ENCODE results near the gene IGLON5. TPM values are rescaled to one million over a fixed set of nuclear protein-coding genes. Genes with fewer than 3 reads are reported as not detected.

The IGLON5 gene
- polyA plus RNA-seq, 5 donors = 0.63 to 2.5 (median 2.1) TPM

DNA sequence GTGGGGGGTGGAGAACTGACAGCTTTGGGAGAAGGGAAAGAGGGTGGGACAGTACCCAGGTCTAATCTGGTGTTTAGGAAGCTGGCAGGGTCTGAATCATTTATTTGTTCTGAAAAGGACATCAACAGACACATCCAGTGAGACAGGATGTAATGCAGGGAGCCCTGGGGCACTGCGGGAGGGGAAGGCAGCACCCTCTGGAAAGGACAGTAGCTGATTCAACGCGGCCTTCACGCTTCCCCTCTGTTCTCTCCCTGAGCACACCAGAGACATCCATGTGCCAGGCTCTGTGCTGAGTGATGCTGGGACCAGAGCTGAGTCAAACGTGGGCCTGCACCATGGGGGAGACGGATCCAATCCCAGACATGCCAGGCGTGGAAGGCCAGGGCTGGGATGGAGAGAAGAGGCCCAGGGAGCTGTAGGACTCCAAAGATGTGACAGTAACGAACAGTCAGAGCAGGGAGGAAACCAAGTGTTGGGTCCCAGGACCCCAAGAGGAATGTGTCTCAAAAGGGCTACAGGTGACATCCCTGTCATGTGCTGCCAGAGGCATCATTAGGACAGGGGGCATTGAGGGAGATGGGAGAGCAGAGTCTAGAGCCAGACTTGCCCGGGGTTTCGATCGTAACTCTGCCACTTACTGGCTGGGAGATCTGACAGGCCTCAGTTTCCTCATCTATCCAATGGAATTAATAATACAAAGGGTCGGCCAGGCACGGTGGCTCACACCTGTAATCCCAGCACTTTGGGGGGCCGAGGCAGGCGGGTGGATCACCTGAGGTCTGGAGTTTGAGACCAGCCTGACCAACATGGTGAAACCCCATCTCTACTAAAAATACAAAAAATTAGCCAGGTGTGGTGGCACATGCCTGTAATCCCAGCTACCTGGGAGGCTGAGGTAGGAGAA lies 53.0 kb downstream of the IGLON5 start:
- no peak for DNase-seq

DNA sequence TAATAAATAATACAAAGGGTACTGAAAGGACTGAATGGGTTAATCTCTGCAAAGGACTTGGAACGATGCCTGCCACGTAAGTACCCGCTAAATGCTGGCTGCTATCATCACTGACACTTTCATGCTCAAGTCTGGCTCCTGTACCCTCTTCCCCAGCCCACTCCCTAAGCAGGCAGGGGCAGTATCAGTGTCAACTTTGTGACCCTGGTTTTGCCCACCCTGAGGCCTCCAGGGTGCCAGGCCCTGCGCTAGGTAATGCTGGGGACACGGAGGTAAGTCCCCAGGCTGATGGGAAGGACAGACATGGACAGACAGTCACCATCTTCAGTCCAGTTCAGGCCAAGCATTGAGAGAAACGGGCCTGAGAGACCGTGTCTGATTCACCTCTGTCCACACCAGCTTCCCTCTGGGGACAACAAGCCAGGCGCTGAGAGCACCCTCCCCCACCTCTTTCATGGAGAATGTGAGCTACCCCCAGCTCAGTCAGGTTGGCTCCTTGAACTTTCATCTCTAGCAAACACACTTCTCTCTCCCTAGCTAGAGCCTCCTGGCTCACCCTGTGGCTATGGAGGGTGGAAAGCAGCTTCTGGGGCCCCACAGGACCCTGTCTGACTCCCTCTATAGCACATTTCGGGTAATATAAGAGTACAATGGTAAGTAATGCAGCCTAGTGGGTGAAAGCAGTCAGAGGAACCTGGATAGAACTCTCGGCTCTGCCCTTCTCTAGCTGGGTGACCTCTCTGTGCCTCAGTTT lies 53.9 kb downstream of the IGLON5 start:
- peak; percentile 19 to 25 for DNase-seq

DNA sequence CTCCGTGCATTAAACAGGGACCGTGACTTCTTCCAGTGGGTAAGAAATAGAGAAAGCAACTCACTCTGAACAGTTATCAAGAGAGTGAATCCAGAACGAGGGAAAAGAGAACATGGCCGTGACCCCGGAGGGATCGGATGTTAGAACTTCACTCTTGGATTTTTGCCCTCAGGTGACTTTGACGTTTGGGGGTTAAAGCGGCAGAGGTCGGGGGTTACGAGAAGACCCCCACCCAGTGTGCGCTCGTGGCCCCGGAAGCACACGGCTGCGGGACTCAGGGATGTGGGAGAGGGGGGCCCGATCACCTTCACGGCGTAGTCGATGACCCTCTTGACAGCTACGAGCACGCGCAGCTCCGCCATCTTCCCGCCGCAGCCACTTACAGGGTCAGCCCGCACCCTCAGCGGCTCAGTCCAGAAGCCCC lies 54.5 kb downstream of the IGLON5 start, which contains the start of gene ETFB:
Gene ETFB, minus strand, starts transcription at position 424 of the 424 bp plus-strand sequence. Its CDS starts 62 bp downstream, at position 362.
- DNase-seq = no peak

DNA sequence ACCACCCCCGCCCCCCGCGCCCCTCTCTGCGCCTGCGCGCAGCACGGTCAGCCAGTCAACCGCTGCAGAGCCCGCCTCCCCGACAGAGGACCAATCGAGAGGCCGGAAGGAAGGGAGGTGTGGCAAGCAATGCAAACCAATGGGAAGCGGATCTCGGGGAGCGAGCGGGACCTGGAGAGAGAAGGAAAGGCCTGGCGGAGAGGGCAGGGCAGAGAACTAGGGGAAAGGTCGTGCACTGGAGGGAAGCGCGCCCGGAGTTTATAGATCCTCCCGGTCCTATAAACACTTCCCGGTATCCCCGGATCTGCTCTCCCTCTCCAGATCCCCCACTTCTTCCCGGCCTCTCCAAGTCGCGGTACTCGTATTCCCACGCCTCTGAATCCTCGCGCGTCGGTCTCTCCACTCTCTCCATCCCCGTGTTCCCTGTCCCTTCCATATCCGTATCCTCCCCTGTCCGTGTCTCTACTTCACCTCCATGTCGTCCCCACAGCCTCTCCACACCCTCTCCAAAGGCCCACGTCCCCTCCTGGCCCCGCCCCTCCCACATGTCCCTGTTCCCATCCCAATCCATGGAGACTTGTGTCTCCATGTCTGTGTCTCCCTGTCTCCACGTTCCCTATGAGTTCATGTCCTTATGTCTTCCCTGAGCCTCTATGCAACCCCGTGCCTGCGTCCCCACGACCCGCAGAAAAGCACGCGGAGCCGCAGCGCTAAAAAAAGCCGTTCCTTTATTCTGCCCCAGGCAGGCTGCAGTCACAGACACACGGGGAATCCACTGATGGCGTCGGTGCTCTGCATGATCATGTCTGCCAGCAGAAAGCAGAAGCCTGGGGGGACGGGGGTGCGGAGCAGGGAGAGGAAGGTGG lies 55.2 kb downstream of the IGLON5 start:
- DNase-seq = peak; percentile 96 to 98

DNA sequence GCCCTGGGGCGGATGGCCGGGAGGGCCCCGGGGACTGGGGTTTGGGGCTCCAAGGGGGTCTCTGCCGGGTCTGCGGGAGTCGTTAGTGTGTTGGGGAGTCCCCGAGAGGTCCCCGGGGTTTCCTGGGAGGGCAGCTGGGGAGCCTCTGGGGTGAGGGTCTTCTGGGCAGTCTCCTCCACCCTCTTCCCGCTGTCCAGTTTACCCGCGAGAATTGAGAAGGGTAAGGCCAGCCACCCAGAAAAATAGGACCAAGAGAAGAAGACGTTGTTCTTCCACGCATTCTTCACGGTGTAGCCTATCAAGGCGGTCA lies 55.8 kb downstream of the IGLON5 start:
- no peak for DNase-seq

DNA sequence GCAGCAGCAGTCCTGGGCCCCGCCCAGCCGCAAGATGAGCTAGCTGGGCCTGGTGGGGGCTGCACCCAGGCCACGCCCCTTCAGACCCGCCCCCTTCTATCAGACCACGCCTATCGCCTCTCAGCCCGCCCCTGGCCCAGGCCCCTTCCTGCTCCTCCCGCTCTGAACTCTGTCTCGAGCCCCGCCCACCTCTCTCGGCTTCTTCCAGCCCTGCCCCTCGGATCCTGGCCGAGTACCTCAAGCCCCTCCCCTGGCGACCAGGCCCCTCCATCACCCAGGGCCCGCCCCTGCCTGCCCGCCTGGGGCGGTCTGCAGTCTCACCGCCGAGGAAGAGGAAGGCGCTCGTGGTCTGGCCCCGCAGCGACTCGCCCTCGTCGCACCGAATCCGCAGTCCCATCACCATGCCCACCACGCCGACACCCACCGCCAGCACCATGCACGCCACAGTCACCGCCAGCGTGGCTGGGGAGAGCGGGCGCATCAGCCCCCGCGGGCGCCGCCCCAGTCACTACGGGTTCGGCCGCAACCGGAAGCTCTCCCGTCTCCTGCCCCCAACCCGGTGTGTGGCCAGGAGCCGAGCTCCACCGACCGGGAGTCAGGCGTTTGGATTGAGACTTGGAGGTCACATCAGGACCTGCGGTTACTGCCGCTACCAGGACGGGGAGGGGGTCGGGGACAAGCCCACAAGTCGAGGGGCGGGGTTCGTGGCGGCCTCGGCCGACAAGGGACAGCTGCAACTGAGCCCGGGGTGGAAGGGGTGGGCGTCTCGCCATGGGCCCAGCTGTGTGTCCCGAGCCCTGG lies 56.3 kb downstream of the IGLON5 start:
- DNase-seq = peak; percentile 98 to 99

DNA sequence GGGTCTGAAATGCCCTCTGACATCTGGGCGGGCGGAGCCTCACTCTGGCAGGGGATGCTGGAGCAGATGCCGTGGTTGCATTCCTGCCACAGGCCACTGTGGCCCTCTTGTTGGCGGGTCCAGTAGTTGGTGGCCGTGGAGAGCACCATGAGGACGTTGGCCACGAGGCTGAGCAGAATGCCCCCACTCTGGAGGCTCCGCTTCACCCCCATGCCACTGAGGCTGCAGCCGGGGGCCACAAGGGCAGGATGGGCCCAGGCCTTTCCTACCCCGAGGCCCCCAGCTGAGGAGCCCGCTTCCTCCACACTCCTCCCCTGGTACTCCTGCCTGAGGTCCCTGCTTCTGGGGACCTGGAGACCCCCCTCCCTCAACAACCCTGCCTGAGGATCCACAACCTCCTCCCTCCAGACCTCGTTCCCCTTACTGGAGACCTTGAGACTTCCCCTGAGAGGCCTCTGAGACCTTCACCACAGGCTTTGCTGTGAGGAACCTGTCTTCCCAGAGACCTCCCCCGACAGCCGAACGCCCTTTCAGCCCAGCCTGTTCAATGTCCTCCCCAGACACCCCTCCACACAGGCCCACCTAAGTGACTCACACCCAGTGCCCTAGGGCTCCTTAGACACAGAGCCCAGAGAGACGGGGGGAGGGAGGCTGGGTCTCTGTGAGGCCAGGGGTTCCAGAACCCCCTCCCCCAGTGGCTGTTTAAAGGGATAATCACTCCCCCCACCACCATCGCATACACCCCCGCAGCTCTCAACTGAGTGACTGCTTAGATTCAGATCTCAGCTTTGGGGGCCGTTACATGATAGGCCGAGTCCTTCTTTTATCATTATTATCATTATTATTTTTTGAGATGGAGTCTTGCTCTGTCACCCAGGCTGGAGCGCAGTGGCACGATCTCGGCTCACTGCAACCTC lies 57.2 kb downstream of the IGLON5 start, which contains the start of gene CLDND2:
Gene CLDND2, minus strand, starts transcription at position 638 of the 917 bp plus-strand sequence. Its CDS starts 426 bp downstream, at position 212.
- DNase-seq = no peak

DNA sequence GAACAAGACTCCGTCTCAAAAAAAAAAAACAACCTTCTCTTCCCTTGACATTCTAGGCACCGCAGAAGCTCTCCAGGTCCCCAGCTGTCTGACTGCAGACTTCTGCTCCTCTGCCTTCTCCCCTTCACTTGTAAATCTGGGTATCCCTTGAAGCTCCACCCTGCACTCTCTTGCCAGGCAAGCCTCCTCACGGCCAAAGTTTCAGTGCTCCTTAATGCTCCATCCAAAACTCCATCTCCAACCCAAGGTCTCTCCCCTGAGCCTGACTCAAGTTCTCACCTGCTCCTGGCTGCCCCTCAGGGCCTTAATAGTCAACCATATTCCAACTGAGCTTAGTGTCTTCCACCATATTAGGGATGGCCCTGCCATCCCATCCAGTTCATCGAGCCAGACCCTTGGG lies 58.8 kb downstream of the IGLON5 start:
- DNase-seq = no peak

DNA sequence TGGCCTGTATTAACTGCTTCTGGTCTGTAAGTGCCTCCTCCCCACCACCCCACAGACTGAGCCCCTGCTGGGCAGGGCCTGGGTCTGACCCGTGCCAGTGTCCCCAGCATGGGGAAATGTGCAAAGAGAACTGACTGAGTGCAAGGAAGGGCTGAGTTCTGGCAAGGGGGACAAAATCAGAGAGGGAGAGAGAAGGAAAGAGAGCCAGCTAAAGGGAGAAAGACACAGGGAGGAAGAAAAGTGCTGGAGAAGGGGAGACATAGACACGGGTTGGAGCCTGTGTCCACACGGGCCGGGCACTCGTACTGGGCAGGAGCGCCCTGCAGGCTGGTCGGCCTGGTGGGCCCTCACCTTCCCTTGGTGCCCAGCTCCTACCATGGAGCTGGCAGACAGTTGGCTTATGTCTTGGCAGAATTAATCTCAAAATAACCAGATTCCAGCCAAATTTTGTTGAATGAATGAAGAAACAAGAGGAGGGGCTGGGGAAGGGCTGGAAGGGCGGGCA lies 59.8 kb downstream of the IGLON5 start:
- DNase-seq = no peak

DNA sequence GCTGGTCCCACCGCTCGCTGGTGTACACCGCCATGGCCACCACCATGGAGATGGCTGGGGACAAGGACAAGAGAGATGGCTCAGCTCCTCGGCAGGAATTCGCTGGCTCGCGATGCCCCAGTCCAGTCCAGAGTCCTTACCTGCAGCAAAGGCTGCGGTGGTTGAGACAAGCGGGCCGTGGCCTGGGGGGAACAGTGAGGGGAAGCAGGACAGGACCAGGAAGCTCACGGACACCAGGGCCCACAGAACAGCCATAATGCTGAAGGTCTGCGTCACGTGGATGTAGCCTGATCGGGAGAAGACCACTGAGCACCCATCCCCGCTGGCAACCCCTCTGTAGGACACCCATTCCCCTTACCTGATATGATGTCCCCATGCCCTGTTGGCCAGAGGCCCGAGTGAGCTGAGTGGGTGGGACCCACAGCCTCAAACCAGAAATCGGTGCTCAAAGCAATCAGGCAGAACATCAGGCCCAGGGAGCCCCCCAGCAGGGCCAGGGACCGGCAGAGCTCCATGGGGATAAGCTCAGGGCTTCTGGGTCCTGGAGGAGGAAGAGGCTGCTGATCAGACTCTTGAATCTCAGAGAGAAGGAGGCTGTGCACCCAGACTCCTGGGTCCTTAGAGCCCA lies 60.7 kb downstream of the IGLON5 start:
- no peak for DNase-seq

DNA sequence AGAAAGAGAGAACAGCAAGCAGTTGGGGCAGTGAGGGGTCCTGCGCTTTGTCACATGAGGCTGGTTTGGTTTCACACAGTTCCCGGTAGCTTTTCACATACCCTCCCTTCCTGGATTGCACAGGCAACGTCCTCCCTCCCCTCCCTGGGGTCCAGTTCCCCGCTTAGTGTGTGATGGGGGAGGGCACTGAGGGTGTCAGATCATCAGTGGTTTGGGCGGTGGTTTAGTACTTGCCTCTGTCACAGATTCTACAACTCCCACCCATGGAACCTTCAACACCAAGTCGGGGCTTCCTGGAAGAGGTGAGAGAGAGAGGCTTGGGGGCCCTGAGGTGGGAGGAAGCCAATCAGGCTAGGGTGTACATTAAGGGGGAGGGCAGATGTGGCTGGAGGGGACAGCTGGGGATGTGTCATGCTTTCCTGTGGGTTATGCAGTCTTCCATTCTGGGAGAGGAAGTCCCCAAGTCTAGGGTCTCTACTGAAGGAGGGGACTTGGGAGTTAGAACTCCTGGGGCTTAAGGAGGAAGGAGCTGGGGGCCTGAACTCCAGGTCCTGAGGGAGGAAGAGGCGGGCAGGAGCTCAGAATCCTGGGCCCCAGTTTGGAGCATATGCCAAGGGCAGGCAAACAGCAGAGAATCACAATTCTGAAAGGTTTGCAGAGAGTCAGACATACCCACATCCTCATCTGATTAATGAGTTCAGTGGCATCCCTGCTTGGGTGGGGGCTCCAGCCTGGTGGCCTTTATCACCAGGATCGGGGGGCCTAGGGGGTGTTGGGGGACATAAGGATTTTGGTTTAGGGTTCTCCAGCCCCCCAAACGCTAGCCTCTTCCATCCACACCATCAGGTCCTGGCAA lies 61.4 kb downstream of the IGLON5 start, which contains the start of gene NKG7:
Gene NKG7, minus strand, starts transcription at position 6 of the 856 bp plus-strand sequence. CDS start 119 bp downstream, outside the sequence.
- no peak for DNase-seq

DNA sequence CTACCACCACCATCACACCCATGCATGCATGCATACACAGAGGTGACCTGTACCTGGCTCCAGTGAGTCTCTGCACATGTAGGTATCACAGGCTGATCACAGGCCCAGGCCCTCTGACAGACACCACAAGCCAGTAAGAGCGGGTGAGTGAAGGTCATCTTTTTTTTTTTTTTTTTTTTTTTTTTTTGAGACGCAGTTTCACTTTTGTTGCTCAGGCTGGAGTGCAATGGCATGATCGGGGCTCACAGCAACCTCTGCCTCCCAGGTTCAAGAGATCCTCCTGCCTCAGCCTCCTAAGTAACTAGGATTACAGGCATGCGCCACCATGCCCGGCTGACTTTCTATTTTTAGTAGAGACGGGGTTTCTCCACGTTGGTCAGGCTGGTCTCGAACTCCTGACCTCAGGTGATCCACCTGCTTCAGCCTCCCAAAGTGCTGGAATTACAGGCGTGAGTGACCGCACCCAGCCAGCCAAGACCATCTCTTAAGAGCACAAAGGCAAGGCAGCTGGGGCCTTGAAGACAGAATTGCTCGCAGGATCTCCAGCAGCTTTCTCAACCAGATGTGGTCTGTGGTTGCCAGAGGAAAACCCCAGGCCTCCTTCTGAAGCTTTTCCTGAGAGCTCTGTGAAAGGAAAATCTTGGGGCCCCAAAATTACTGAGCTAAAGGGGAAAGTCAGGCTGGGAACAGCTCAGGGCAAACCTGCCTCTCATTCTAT lies 64.2 kb downstream of the IGLON5 start:
- DNase-seq = no peak

DNA sequence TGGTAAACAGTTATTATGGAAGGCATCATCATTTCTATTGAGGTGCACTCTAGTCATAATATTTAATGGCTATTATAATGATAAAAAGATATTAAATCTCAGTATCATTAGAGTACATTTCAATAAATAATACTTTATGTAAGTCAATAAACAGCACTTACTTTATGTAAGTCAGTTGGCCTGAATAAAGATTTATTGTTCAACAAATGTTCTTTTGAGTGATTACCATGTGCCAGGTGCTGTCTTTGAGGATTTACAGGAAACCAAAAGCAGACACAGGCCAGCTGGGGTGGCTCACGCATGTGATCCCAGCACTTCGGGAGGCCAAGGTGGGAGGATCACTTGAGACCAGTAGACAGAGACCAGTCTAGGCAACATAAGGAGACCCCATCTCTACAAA lies 66.0 kb downstream of the IGLON5 start:
- no peak for DNase-seq

DNA sequence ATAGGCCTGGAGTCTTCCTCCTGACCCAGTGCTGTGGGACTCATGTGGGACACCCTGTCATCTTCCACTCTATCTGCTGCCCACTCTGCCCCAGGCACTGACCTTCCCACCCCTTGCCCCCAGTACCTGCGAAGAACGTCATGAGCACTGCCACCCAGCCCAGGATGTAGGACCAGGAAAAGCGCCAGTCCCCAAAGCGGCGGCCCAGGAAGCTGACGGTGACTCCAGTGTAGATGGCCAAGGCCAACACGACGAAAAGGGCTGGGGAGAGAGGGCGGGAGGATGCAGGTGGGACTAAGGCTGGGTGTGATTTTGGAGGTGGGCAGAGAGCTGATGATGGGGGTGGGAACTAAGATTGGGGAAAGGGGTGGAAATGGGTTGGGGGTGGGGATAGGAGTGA lies 68.9 kb downstream of the IGLON5 start:
- no peak for DNase-seq
